ENCODE measurements around the gene FAM219A. TPM values are rescaled to one million over a fixed set of nuclear protein-coding genes. Genes with fewer than 3 reads are reported as not detected.

The FAM219A gene
- total RNA-seq (10 to 100 TPM; 23.2 to 28.1 (median 25.5) TPM), polyA plus RNA-seq (19.8 TPM)
- long read RNA-seq, donor 1, transcript FAM219A-201 (6 exons, 3,588 nt), result major isoform, 5 of 27 reads
- long read RNA-seq, donor 1, partial matches to known transcripts, result 2 of 27 reads
- long read RNA-seq, donor 1, other reads (novel, unspliced or antisense), result 18 of 27 reads
- long read RNA-seq, donor 2, partial matches to known transcripts, result 4 of 26 reads
- long read RNA-seq, donor 2, other reads (novel, unspliced or antisense), result 13 of 26 reads
- long read RNA-seq, donor 3, partial matches to known transcripts, result 6 of 39 reads
- long read RNA-seq, donor 3, other reads (novel, unspliced or antisense), result 32 of 39 reads
- long read RNA-seq, donor 4, transcript FAM219A-201 (6 exons, 3,588 nt), result major isoform, 5 of 28 reads
- long read RNA-seq, donor 4, partial matches to known transcripts, result 5 of 28 reads
- long read RNA-seq, donor 4, other reads (novel, unspliced or antisense), result 14 of 28 reads

- H3K4me1 ChIP-seq (ENCODE audit: control insufficient read depth, insufficient read depth, low read length), result peaks cover 15% of the 10 kb centered on the region
- H3K9me3 ChIP-seq (ENCODE audit: control insufficient read depth, low read length), result no peaks in the 10 kb centered on the region
- 1% methylated on average over 94 of the region's 94 CpGs for WGBS
- H3K4me3 ChIP-seq (ENCODE audit: low read length), result peak within 1 kb of the TSS; percentile 86
- ATAC-seq (peak; percentile 96 to 98), DNase-seq (peak; percentile 99 to 100 (median 99))
- intact Hi-C loops (cut with DNase I), result no loop called here
- peak within 1 kb of the TSS; percentile 62 for H3K27ac ChIP-seq (ENCODE audit: low read length)
- no peaks in the 10 kb centered on the region for H3K27me3 ChIP-seq (ENCODE audit: control insufficient read depth, insufficient read depth)
Measured at GRCh38 chr9:34458013-34458958, at the start of gene FAM219A, which contains the start of gene DNAI1. Gene FAM219A, minus strand, starts transcription at chr9:34458570. Its CDS starts 307 bp downstream, at chr9:34458263. Gene DNAI1, plus strand, starts transcription at chr9:34458805. Its CDS starts 201 bp downstream, at chr9:34459006.

- DNase-seq (no peak), ATAC-seq (no peak)
- no peak overlapping the region for H3K27ac ChIP-seq (ENCODE audit: low read length)
- no peaks in the 10 kb centered on the region for H3K4me1 ChIP-seq (ENCODE audit: control insufficient read depth, insufficient read depth, low read length)
- no peaks in the 10 kb centered on the region for H3K9me3 ChIP-seq (ENCODE audit: control insufficient read depth, low read length)
- H3K27me3 ChIP-seq (ENCODE audit: control insufficient read depth, insufficient read depth), result no peaks in the 10 kb centered on the region
- intact Hi-C loops (cut with DNase I), result loop anchor here in 1 of 4 donors (10.0 kb wide), 1 partner anchor 103 kb away; no protein-coding TSS in a partner anchor
- H3K4me3 ChIP-seq (ENCODE audit: low read length), result no peak overlapping the region
Measured at GRCh38 chr9:34507966-34508365, 49.6 kb upstream of the FAM219A start.

GRCh38 chr9:34507556-34507955 lies 49.2 kb upstream of the FAM219A start:
- intact Hi-C loops (cut with DNase I), result loop anchor here in 1 of 4 donors (10.0 kb wide), 1 partner anchor 103 kb away; no protein-coding TSS in a partner anchor
- no peak overlapping the region for H3K4me3 ChIP-seq (ENCODE audit: low read length)
- DNase-seq, result no peak
- H3K27ac ChIP-seq (ENCODE audit: low read length), result no peak overlapping the region
- no peaks in the 10 kb centered on the region for H3K9me3 ChIP-seq (ENCODE audit: control insufficient read depth, low read length)
- ATAC-seq, result no peak
- no peaks in the 10 kb centered on the region for H3K4me1 ChIP-seq (ENCODE audit: control insufficient read depth, insufficient read depth, low read length)
- H3K27me3 ChIP-seq (ENCODE audit: control insufficient read depth, insufficient read depth), result no peaks in the 10 kb centered on the region
- 79% methylated on average over 5 of the region's 5 CpGs for WGBS

- DNase-seq (no peak), ATAC-seq (no peak)
- H3K4me3 ChIP-seq (ENCODE audit: low read length), result no peak overlapping the region
- H3K27ac ChIP-seq (ENCODE audit: low read length), result no peak overlapping the region
- H3K9me3 ChIP-seq (ENCODE audit: control insufficient read depth, low read length), result no peaks in the 10 kb centered on the region
- intact Hi-C loops (cut with DNase I), result loop anchor here in 1 of 4 donors (10.0 kb wide), 1 partner anchor 102 kb away; no protein-coding TSS in a partner anchor
- H3K4me1 ChIP-seq (ENCODE audit: control insufficient read depth, insufficient read depth, low read length), result peaks cover 6% of the 10 kb centered on the region
- H3K27me3 ChIP-seq (ENCODE audit: control insufficient read depth, insufficient read depth), result no peaks in the 10 kb centered on the region
- WGBS, result 91% methylated on average over 7 of the region's 7 CpGs
Measured at GRCh38 chr9:34506623-34507022, 48.3 kb upstream of the FAM219A start.

- ATAC-seq, result no peak
- WGBS, result 86% methylated on average over 5 of the region's 5 CpGs
Measured at GRCh38 chr9:34505370-34506120, 47.2 kb upstream of the FAM219A start.

GRCh38 chr9:34503406-34503805 lies 45.0 kb upstream of the FAM219A start:
- no peak overlapping the region for H3K4me3 ChIP-seq (ENCODE audit: low read length)
- ATAC-seq (no peak), DNase-seq (no peak)
- H3K9me3 ChIP-seq (ENCODE audit: control insufficient read depth, low read length), result no peaks in the 10 kb centered on the region
- H3K27me3 ChIP-seq (ENCODE audit: control insufficient read depth, insufficient read depth), result no peaks in the 10 kb centered on the region
- H3K4me1 ChIP-seq (ENCODE audit: control insufficient read depth, insufficient read depth, low read length), result peaks cover 6% of the 10 kb centered on the region
- intact Hi-C loops (cut with DNase I), result loop anchor here in 2 of 4 donors (5.0 to 10.0 kb wide), 6 partner anchors 44 to 101 kb away; no protein-coding TSS in a partner anchor
- no peak overlapping the region for H3K27ac ChIP-seq (ENCODE audit: low read length)

More at GRCh38 chr9:34505370-34506120, 47.2 kb upstream of the FAM219A start:
- no peaks in the 10 kb centered on the region for H3K27me3 ChIP-seq (ENCODE audit: control insufficient read depth, insufficient read depth)
- H3K4me3 ChIP-seq (ENCODE audit: low read length), result no peak overlapping the region
- no peaks in the 10 kb centered on the region for H3K9me3 ChIP-seq (ENCODE audit: control insufficient read depth, low read length)
- H3K27ac ChIP-seq (ENCODE audit: low read length), result no peak overlapping the region
- DNase-seq, result no peak
- intact Hi-C loops (cut with DNase I), result loop anchor here in 1 of 4 donors (10.0 kb wide), 1 partner anchor 101 kb away; no protein-coding TSS in a partner anchor
- H3K4me1 ChIP-seq (ENCODE audit: control insufficient read depth, insufficient read depth, low read length), result peaks cover 6% of the 10 kb centered on the region

- DNase-seq (no peak), ATAC-seq (no peak)
- Histone ChIP-seq H3K4me3 (ENCODE audit: low read length) (no peak overlapping the region), H3K9me3 (ENCODE audit: control insufficient read depth, low read length) (no peaks in the 10 kb centered on the region), H3K27ac (ENCODE audit: low read length) (no peak overlapping the region), H3K4me1 (ENCODE audit: control insufficient read depth, insufficient read depth, low read length) (peaks cover 6% of the 10 kb centered on the region), H3K27me3 (ENCODE audit: control insufficient read depth, insufficient read depth) (no peaks in the 10 kb centered on the region)
- intact Hi-C loops (cut with DNase I), result loop anchor here in 2 of 4 donors (5.0 to 10.0 kb wide), 6 partner anchors 44 to 101 kb away; no protein-coding TSS in a partner anchor
- WGBS, result 71% methylated on average over 6 of the region's 6 CpGs
Measured at GRCh38 chr9:34502891-34503290, 44.5 kb upstream of the FAM219A start.

GRCh38 chr9:34502471-34502870 lies 44.1 kb upstream of the FAM219A start:
- Histone ChIP-seq H3K4me1 (ENCODE audit: control insufficient read depth, insufficient read depth, low read length) (peaks cover 6% of the 10 kb centered on the region), H3K9me3 (ENCODE audit: control insufficient read depth, low read length) (no peaks in the 10 kb centered on the region), H3K4me3 (ENCODE audit: low read length) (no peak overlapping the region), H3K27ac (ENCODE audit: low read length) (no peak overlapping the region), H3K27me3 (ENCODE audit: control insufficient read depth, insufficient read depth) (no peaks in the 10 kb centered on the region)
- no peak for DNase-seq
- intact Hi-C loops (cut with DNase I), result loop anchor here in 2 of 4 donors (5.0 to 10.0 kb wide), 6 partner anchors 45 to 100 kb away; no protein-coding TSS in a partner anchor
- 47% methylated on average over 10 of the region's 10 CpGs for WGBS
- peak in 1 of 2 donors; percentile 36 for ATAC-seq

- Histone ChIP-seq H3K27ac (ENCODE audit: low read length) (no peak overlapping the region), H3K4me3 (ENCODE audit: low read length) (no peak overlapping the region), H3K27me3 (ENCODE audit: control insufficient read depth, insufficient read depth) (no peaks in the 10 kb centered on the region), H3K9me3 (ENCODE audit: control insufficient read depth, low read length) (no peaks in the 10 kb centered on the region), H3K4me1 (ENCODE audit: control insufficient read depth, insufficient read depth, low read length) (peaks cover 6% of the 10 kb centered on the region)
- WGBS, result 10% methylated on average over 5 of the region's 5 CpGs
- DNase-seq (peak; percentile 82 to 91 (median 89)), ATAC-seq (peak; percentile 90 to 91)
- intact Hi-C loops (cut with DNase I), result loop anchor here (2.0 to 10.0 kb wide), 9 partner anchors 45 to 169 kb away; no protein-coding TSS in a partner anchor
Measured at GRCh38 chr9:34501889-34502425, 43.6 kb upstream of the FAM219A start.

Data from right cardiac atrium (tissue), 5 donors.